Mesothelial cell of epicardium (in vitro differentiated cells): Measurements from ENCODE around the gene HOXA10. TPM values are rescaled to one million over a fixed set of nuclear protein-coding genes. Genes with fewer than 3 reads are reported as not detected.

ENCODE experiments used
- DNase-seq, 2 experiments: peaks; one replicate each; pipeline ENCODE4 v3.0.0; 2021; ENCODE audit warnings: low spot score in 2 of 2; ENCODE audit not compliant: unreplicated experiment in 2 of 2
- H3K27ac Mint-ChIP-seq: 2 replicates; pipeline ENCODE4 v1.8.0; 2021; ENCODE audit warnings: mixed read lengths
- H3K27me3 Mint-ChIP-seq: 2 replicates; pipeline ENCODE4 v1.8.0; 2021; ENCODE audit warnings: low read depth, mixed read lengths
- H3K36me3 Mint-ChIP-seq: 2 replicates; pipeline ENCODE4 v1.8.0; 2021; ENCODE audit warnings: mixed read lengths
- H3K4me1 Mint-ChIP-seq: 2 replicates; pipeline ENCODE4 v1.8.0; 2021; ENCODE audit warnings: mixed read lengths
- H3K4me3 Mint-ChIP-seq: 2 replicates; pipeline ENCODE4 v1.8.0; 2021; ENCODE audit warnings: mild to moderate bottlenecking, moderate library complexity, mixed read lengths
- H3K9me3 Mint-ChIP-seq: 2 replicates; pipeline ENCODE4 v1.8.0; 2021; ENCODE audit warnings: mixed read lengths
- CTCF ChIP-seq: fragments of 200-600 bp; sonication (generic); IDR thresholded peaks from one replicate; pipeline ENCODE4 v1.5.0; 2021; ENCODE audit warnings: antibody characterized with exemption; ENCODE audit not compliant: unreplicated experiment
- total RNA-seq: library from RNA; stranded (reverse); gene quantifications from 3 replicates; pipeline ENCODE4 v1.2.1, GENCODE V29; 2021

HOXA10 gene
- total RNA-seq, 1 donor from 2014 or later = 14.4 TPM

DNA sequence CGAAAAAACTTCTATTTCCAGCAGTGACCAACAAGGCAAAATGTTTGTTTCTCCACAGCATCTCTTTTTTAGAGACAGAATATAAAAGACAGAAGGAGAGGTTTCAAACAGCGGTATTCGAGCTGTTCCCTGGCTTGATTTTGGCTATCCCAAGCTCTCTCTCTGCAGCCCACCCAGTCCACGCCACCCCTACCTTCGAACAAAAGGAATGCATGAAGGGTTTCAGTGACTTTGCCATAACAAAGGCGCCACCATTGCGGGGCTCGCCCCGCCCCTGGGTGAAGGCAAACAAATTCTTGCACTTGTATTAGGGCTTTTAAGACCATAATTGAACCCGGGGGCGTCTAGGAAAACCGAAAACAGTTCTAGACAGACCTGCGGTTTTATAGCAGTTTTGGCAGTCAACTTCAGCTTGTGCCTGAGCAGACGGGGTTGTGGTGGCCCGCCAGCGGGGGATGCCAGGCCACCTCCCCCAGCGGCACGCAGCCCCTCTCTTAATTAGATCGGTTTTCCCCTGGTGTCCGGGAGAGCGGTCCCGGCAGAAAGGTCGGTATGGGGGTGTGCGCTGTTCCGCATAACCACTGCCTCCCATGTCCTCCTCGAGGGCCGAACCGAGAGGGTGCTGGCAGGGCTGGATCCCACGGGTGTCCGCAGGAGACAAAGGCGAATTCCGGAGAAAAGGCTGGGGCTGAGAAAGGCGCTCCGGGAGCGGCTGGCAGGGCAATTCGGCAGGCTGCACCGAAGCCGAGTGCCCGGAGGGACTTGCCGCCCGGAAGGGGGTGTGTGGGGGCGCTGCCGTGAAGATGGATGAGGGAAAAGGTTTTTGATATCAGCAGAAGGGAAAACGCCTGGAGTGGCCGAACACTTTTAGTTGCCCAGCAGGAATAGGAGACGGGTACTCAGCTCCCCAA lies 13.6 kb upstream of the HOXA10 start:
- Mint-ChIP-seq H3K27me3 (peaks cover 97% of the 10 kb centered on the region), H3K27ac (peak overlapping the region; percentile 95), H3K9me3 (no peaks in the 10 kb centered on the region), H3K4me3 (peak overlapping the region; percentile 61), H3K36me3 (no peaks in the 10 kb centered on the region), H3K4me1 (peaks cover 59% of the 10 kb centered on the region)
- TF ChIP-seq CTCF = no peak
- DNase-seq = peak in 1 of 2 experiments; percentile 41

- no peak for TF ChIP-seq CTCF
- H3K36me3 Mint-ChIP-seq = no peaks in the 10 kb centered on the region
- no peak for DNase-seq
- peaks cover 57% of the 10 kb centered on the region for H3K4me1 Mint-ChIP-seq
- no peaks in the 10 kb centered on the region for H3K9me3 Mint-ChIP-seq
- peak overlapping the region; percentile 95 for H3K27ac Mint-ChIP-seq
- peak overlapping the region; percentile 73 for H3K4me3 Mint-ChIP-seq
- peaks cover 99% of the 10 kb centered on the region for H3K27me3 Mint-ChIP-seq
Observed at GRCh38 chr7:27186668-27187474, 12.8 kb upstream of the HOXA10 start.

- peaks cover 99% of the 10 kb centered on the region for H3K27me3 Mint-ChIP-seq
- H3K4me3 Mint-ChIP-seq = peak overlapping the region; percentile 73
- DNase-seq = peak in 1 of 2 experiments; percentile 46
- H3K9me3 Mint-ChIP-seq = no peaks in the 10 kb centered on the region
- H3K4me1 Mint-ChIP-seq = peaks cover 56% of the 10 kb centered on the region
- no peak for TF ChIP-seq CTCF
- H3K36me3 Mint-ChIP-seq = no peaks in the 10 kb centered on the region
- peak overlapping the region; percentile 93 for H3K27ac Mint-ChIP-seq
Observed at GRCh38 chr7:27185854-27186667, 11.9 kb upstream of the HOXA10 start.

DNA sequence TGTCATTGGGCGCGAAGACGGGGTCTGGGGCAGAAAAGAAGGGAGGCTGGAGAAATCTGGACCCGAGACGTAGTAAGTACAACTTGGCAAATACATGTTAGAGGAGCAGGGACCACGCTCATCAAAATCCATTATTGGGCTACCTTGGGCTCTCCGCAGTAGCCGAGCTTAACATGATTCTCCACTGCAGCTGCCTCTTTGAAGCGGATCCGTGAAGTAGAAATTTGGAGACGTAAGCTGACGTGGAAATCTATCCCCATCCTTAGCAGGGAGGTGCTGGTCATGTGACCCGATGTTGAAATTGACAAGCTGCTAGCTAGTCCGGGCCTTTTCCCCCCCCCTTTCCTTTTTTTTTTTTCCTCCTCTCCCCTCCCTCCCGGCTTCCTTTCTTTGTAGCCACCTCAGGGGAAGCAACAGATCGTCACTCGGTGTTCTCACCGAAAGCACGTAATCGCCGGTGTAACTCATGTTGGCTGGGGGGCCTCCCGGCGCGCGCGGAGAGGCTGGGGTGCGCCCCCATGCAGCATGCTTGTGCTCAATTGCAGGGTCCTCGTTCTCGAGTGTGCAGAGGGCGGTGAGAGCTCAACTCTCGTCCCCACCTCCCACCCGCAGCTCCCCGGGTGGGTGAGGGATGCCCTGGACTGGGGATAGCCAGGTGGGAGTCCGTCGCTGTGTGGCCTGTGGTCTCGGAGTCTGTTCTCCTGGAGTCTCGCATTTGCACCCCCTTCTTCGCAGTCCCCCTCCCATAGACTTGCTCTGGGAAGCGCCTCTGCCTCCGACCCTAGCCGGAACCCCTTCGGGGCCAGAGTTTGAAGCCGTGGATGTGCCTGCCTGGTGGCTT lies 11.1 kb upstream of the HOXA10 start, which contains the start of gene HOXA11:
Gene HOXA11, minus strand, starts transcription at position 220 of the 841 bp plus-strand sequence. Its CDS starts 88 bp downstream, at position 132.
- Mint-ChIP-seq H3K36me3 (no peaks in the 10 kb centered on the region), H3K27ac (peak within 1 kb of the TSS; percentile 93), H3K9me3 (no peaks in the 10 kb centered on the region), H3K4me3 (peak within 1 kb of the TSS; percentile 73), H3K4me1 (peaks cover 54% of the 10 kb centered on the region), H3K27me3 (peaks cover 99% of the 10 kb centered on the region)
- DNase-seq = peak in 1 of 2 experiments; percentile 39
- TF ChIP-seq CTCF = no peak
